GM19239 (cell line): Measurements from ENCODE around the gene RBMS1.

Experiments
- DNase-seq: peaks from one replicate; pipeline ENCODE4 v3.0.0; 2011; ENCODE audit warnings: low spot score; ENCODE audit not compliant: insufficient read length
- FAIRE-seq: peaks from 2 replicates; lab custom pipeline; 2011; peaks lifted over from hg19 to GRCh38; lab: Jason Lieb, UNC

RBMS1 gene

DNA sequence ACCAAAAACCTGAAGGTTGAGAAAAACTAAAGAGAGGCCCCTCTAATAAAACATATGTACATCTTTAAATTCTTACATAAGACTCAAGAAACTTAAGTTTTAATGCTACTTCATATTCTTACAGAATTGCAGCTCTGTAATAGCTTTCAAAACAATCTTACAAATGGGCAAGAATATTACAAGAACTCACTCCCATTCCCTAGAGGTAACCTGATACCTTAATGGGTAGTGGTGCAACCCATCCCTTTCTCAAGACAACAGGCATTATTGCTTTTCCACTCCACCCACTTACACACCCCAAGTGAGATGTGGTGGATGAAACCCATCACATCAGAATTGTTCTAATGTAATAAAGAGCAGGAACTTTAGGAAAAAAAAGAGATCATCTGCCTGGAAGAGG is 103.7 kb downstream of the RBMS1 start:
- DNase-seq: no peak
- no peak for FAIRE-seq

GRCh38 chr2:160388464-160389263 is 104.9 kb downstream of the RBMS1 start:
- no peak for FAIRE-seq

DNA sequence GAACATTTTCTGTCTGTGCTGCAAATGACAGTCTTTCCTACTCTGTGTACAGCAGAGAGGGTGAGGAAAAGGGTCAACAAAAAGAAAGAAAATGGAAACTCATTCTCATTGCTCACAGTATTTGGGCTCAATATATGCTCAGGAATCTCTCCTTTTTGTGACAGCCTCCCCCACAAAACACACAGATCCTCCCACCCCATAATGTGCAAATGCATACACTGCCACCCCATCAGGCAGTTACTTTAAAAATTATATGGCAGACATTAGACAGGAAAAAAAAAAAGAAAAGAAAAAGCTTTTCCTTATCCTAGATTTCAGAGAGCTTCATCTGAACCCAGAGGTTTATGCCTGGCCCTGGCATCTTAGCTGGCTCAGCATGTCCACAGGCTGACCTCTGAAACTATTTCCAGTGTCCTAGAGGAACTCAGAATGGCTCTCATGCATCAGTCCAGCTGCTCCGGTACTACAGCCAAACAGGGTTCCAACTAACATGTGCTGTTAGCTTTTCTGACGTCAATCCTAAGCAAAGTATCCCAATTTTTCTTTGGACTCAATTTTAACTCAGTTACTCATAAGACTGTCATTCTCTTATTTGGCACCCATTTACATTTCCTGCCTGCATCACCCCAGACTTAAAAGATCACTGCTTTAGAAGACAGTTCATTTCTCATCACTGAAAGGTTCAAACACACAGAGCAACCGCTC is 105.9 kb downstream of the RBMS1 start:
- FAIRE-seq: no peak
- no peak for DNase-seq

More at GRCh38 chr2:160388464-160389263, 104.9 kb downstream of the RBMS1 start:
- no peak for DNase-seq

- DNase-seq (no peak), FAIRE-seq (no peak)
These were observed 108.8 kb downstream of the RBMS1 start for GRCh38 chr2:160384791-160385190.

GRCh38 chr2:160381425-160381951 is 112.1 kb downstream of the RBMS1 start:
- no peak for DNase-seq

DNA sequence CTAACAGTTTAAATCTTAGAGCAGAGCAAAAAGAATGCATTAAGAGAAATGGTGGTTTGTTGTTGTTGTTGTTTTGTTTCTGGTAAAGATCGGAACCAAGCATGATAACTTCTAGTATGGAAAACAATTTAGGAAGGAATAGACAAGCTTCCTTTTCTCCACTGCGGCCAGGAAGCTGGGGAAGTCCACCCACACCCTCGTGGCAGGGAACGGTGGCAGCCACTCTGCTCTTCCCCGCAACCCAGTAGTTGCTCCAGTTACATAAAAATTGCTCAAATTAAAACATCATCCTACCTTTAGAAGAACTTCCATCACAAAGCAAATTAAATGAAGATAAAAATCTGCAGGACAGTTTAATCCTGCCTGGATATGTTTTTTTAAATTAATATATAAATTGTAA is 113.0 kb downstream of the RBMS1 start:
- FAIRE-seq: no peak
- no peak for DNase-seq

More at GRCh38 chr2:160381425-160381951, 112.1 kb downstream of the RBMS1 start:
- FAIRE-seq: no peak

GRCh38 chr2:160380000-160380570 is 113.5 kb downstream of the RBMS1 start:
- no peak for FAIRE-seq

DNA sequence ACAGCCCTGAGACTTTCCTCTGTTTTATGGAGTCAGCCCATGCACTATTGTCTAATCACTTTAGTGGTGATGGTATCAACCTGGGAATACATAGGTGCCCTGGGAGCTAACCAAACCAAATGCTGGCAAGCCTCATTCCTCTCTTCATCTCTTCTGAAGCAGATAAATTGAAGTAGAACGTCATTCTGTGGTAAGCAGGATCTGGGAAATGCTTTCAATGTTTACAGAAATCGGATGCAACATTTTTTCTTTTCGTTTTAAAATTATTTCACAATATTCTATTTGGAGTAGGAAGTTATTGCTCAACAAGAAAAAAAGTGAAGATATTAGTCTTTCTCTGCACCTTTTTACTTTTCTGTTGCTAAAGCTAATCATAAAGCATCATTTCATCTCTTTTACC is 114.2 kb downstream of the RBMS1 start:
- no peak for FAIRE-seq
- no peak for DNase-seq

More at GRCh38 chr2:160380000-160380570, 113.5 kb downstream of the RBMS1 start:
- no peak for DNase-seq

DNA sequence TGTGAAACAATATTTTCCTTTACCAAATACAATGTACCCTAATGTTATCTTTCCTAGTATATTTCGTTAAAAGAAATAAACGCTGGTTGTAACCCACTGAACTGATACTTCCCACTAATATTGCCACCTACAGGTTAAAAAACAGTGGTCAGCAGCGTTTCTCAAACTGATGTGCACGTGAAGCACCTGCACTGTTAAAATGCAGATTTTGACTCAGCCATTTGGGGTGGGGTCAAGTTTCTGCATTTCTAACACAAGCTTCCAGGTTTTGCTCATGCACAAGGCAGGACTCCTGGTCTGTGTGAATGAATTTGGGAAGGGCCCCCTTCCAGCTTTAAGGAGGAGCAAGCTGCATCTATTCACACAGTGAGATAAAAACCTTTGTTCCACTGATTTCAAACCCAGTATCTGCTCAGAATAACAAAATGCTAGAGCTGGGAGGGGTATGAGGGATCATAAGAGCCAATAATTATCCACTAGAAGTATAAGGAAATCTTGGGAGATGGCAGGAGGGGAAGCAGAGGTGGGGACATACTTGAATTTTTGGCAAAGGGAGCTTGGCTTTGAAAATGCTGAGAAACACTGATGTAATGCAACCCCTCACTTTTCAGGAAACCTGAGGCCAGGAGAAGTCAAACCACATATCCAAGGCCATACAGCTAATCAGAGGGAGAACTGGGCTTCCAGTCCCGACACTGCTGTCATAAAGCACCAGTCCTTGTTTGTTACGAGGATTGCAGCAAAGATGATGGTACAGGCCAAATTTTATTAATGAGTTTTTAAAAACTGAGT is 116.2 kb downstream of the RBMS1 start:
- DNase-seq (no peak), FAIRE-seq (no peak)

GRCh38 chr2:160376576-160376975 is 117.0 kb downstream of the RBMS1 start:
- DNase-seq (no peak), FAIRE-seq (no peak)

GRCh38 chr2:160375802-160376469 is 117.7 kb downstream of the RBMS1 start:
- no peak for DNase-seq
- FAIRE-seq: no peak

- FAIRE-seq (no peak), DNase-seq (no peak)
These were observed 118.6 kb downstream of the RBMS1 start for GRCh38 chr2:160375037-160375436.

- FAIRE-seq (no peak), DNase-seq (no peak)
These were observed 119.9 kb downstream of the RBMS1 start for GRCh38 chr2:160373666-160374065.

DNA sequence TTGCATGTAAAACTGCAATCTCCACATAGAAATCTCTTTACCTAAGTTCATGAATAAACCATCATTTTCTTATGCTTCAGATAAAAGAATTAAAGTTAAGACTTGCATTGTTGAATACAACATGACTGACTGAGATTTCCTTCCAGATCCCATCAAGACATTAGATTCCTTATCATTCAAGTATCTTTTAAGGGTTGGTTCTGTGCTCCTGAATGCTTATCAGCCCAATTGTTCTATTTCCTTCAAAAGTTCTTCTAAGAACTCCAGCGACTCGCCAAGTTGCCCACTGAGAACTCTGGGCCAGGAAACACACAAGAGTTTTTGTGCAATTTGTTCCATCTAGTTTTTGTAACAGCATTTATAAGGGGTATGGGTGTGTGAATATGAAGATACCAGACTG is 120.3 kb downstream of the RBMS1 start:
- DNase-seq (no peak), FAIRE-seq (no peak)

DNA sequence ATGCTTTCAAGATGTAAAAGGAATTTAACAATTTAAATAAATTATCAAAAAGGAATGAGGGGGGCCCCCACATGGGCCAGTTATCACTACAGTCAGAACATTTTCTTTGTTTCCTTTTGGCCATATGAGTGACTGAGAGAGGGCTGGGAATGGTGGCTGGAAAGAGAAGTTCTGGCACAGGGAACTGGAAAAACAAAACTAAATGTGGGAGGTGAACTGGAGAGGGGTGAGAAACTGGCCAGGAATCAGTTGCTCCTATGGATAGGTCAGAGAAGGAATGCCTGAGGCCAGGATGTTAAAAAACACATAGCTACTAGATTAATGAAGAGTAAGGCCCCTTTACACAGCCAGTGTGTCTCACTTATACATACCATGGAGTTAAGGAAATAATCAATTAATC is 121.0 kb downstream of the RBMS1 start:
- DNase-seq (no peak), FAIRE-seq (no peak)

DNA sequence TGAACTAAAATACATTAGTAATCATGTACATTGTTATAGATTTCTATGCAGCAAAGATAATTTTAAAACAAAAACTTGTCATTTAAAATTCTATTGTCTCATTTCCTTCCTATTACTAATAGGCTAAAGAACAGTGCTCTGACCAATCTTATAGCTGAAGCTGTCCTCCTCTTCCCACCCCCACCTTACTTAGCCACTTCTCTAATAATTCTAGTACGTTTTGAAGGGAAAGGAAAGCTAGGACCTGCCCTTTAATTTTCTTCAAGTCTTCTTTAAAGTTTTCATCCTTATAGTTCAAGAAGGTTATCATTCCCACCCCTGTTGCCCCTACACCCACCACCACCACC is 121.6 kb downstream of the RBMS1 start:
- DNase-seq (no peak), FAIRE-seq (no peak)

GRCh38 chr2:160371251-160372009 is 122.2 kb downstream of the RBMS1 start:
- FAIRE-seq (no peak), DNase-seq (no peak)

DNA sequence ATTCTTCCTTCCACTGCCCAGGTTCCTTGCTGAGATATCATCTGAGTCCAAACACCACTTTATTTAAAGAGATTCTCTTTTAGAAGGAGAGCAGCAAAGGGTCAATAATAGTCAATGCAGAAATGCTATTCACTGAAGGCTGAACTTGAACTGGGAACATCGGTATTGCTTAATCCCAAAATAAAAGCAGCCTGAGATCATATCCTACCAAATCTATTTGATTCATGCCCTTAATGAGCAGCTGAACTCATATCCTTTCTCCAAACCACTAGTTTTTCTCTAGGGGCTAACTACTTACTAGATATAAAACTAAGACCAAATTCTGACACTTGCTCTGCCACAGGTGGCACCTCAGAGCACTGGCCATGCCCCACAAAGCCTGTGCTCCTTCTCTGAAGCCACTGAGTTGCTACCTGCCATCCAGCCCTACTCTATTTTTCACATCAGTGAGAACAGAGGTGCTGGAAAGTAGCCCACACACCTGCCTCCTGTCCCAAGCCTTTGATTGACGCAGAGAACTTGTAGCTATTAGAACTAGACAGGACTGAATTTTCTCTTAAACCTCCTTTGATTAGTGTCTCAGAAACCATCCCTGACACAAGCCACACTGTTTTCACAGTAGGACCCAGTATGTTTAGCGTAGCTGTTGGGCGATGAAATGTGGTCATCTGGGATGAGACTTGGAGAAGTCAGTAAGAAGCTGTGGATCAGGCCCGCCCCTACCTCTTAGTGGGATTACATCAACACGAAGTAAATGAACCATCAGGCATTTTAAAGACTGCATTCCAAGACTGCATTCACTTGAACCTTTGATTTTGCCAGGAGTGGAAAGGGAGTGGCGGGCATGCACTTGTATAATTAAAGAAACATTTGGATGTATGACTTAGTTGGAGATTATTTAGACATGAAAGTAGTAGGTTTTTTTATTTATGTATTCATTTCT is 124.3 kb downstream of the RBMS1 start:
- DNase-seq (no peak), FAIRE-seq (no peak)
